Mesenchymal stem cell (in vitro differentiated cells and primary cell): ENCODE data around the gene GNG7.
A peak's percentile ranks its signal among the peaks of the same experiment; 100 is the strongest.

Experiments
- DNase-seq: peaks from one replicate; pipeline ENCODE4 v3.0.0-alpha.2; 2013
- H2AFZ ChIP-seq: one replicate; pipeline ENCODE4 v1.6.1; 2013; ENCODE audit warnings: low read depth, mild to moderate bottlenecking, control low read depth, inconsistent platforms, low read length, moderate library complexity
- H2AK5ac ChIP-seq: 2 replicates; pipeline ENCODE4 v1.6.1; 2013; ENCODE audit warnings: low read length, moderate library complexity, mild to moderate bottlenecking, inconsistent platforms; ENCODE audit not compliant: severe bottlenecking
- H2BK120ac ChIP-seq: one replicate; pipeline ENCODE4 v1.6.1; 2013; ENCODE audit warnings: low read depth, mild to moderate bottlenecking, inconsistent platforms, low read length, moderate library complexity
- H2BK12ac ChIP-seq, 2 experiments: one replicate each; pipeline ENCODE4 v1.6.1; 2013; ENCODE audit warnings: inconsistent platforms in 2 of 2, low read length in 2 of 2, mild to moderate bottlenecking in 2 of 2, moderate library complexity in 2 of 2, control low read depth in 1 of 2
- H2BK15ac ChIP-seq: one replicate; pipeline ENCODE4 v1.6.1; 2013; ENCODE audit warnings: mild to moderate bottlenecking, low read depth, inconsistent platforms; ENCODE audit not compliant: poor library complexity, severe bottlenecking
- H2BK5ac ChIP-seq: 2 replicates; pipeline ENCODE4 v1.6.1; 2013; ENCODE audit warnings: low read depth, mild to moderate bottlenecking, low read length, control low read depth, inconsistent platforms; ENCODE audit not compliant: poor library complexity, severe bottlenecking
- H3K14ac ChIP-seq, 2 experiments: one replicate each; pipeline ENCODE4 v1.6.1; 2013; ENCODE audit warnings: inconsistent platforms in 2 of 2, low read length in 2 of 2, control low read depth in 1 of 2, mild to moderate bottlenecking in 1 of 2, moderate library complexity in 1 of 2
- H3K18ac ChIP-seq, 2 experiments: one replicate each; pipeline ENCODE4 v1.6.1; 2013; ENCODE audit warnings: inconsistent platforms in 2 of 2, low read length in 2 of 2, control low read depth in 1 of 2, low read depth in 1 of 2, mild to moderate bottlenecking in 1 of 2
- H3K23ac ChIP-seq, 2 experiments: one replicate each; pipeline ENCODE4 v1.6.1; 2013; ENCODE audit warnings: inconsistent platforms in 2 of 2, low read length in 2 of 2, mild to moderate bottlenecking in 2 of 2, moderate library complexity in 2 of 2, control low read depth in 1 of 2
- H3K27ac ChIP-seq: 2 replicates; pipeline ENCODE4 v1.5.1; 2013; ENCODE audit warnings: mild to moderate bottlenecking, moderate library complexity, low read length, control low read depth, inconsistent platforms; ENCODE audit not compliant: poor library complexity, severe bottlenecking
- H3K27me3 ChIP-seq, 2 experiments: 2 replicates each; pipeline versions ENCODE4 v1.6.1 to v1.7.0; 2013; ENCODE audit warnings: low read length in 2 of 2, mild to moderate bottlenecking in 2 of 2, moderate library complexity in 2 of 2, control low read depth in 1 of 2, inconsistent platforms in 1 of 2; ENCODE audit not compliant: control insufficient read depth in 1 of 2, insufficient read depth in 1 of 2
- H3K36me3 ChIP-seq, 2 experiments: 2 replicates each; pipeline versions ENCODE4 v1.6.1 to v1.7.0; 2013; ENCODE audit warnings: low read length in 2 of 2, control low read depth in 1 of 2, inconsistent platforms in 1 of 2, low read depth in 1 of 2, mild to moderate bottlenecking in 1 of 2; ENCODE audit not compliant: insufficient read depth in 2 of 2, control insufficient read depth in 1 of 2
- H3K4ac ChIP-seq, 2 experiments: one replicate each; pipeline ENCODE4 v1.6.1; 2013; ENCODE audit warnings: inconsistent platforms in 2 of 2, low read length in 2 of 2, mild to moderate bottlenecking in 2 of 2, moderate library complexity in 2 of 2, control low read depth in 1 of 2, low read depth in 1 of 2
- H3K4me1 ChIP-seq: 2 replicates; pipeline ENCODE4 v1.6.1; 2013; ENCODE audit warnings: low read depth, low read length, control low read depth; ENCODE audit not compliant: control insufficient read depth, insufficient read depth
- H3K4me2 ChIP-seq: 2 replicates; pipeline ENCODE4 v1.6.1; 2013; ENCODE audit warnings: low read length, mild to moderate bottlenecking, inconsistent platforms; ENCODE audit not compliant: poor library complexity, severe bottlenecking
- H3K4me3 ChIP-seq, 2 experiments: 2 replicates each; pipeline versions ENCODE4 v1.5.1 to v1.7.0; 2013; ENCODE audit warnings: low read length in 2 of 2, mild to moderate bottlenecking in 2 of 2, control low read depth in 1 of 2, low read depth in 1 of 2; ENCODE audit not compliant: insufficient read depth in 1 of 2
- H3K79me1 ChIP-seq: replicated peaks from 2 replicates; pipeline ENCODE4 v1.6.1; 2013; ENCODE audit warnings: mild to moderate bottlenecking, control low read depth, low read length, inconsistent platforms; ENCODE audit not compliant: poor library complexity, severe bottlenecking
- H3K9ac ChIP-seq: 2 replicates; pipeline ENCODE4 v1.7.0; 2013; ENCODE audit warnings: mild to moderate bottlenecking, low read length, moderate library complexity
- H3K9me3 ChIP-seq: 2 replicates; pipeline ENCODE4 v1.7.0; 2013; ENCODE audit warnings: mild to moderate bottlenecking, low read length; ENCODE audit not compliant: control insufficient read depth
- H4K8ac ChIP-seq: one replicate; pipeline ENCODE4 v1.6.1; 2013; ENCODE audit warnings: inconsistent platforms, mild to moderate bottlenecking, low read length, moderate library complexity
- H4K91ac ChIP-seq: one replicate; pipeline ENCODE4 v1.6.1; 2013; ENCODE audit warnings: mild to moderate bottlenecking, low read length, inconsistent platforms
- whole genome bisulfite sequencing: methylation state at CpG from one replicate; pipeline ENCODE4 v1.1.7; 2013; ENCODE audit warnings: mixed read lengths; 5-methylcytosine and 5-hydroxymethylcytosine counted together

The GNG7 gene

DNA sequence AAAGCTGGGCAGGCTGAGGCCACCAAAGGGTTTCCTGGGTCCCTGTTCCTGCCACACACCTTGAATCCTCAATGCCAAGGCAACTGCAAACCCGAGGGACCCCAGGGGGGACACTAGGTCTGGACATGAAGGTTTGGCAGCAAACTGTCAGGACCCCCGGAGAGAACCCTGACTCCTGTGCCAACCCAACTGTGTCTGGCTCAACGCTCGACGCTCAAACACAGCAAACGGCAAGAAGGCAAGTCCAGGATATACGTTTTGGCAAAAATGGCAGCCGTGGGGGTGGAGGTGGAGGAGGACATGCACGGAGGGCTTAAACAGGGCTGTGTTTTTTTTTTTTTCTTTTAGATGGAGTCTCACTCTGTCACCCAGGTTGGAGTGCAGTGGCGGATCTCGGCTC, 153.5 kb downstream of the GNG7 start:
- Histone ChIP-seq H3K23ac (no peak overlapping the region), H4K8ac (no peak overlapping the region), H4K91ac (no peak overlapping the region), H3K4me2 (no peak overlapping the region), H2BK15ac (no peak overlapping the region), H3K27me3 (no peaks in the 10 kb centered on the region), H3K9me3 (no peaks in the 10 kb centered on the region), H3K27ac (no peak overlapping the region), H3K14ac (no peak overlapping the region), H3K4ac (no peak overlapping the region), H3K4me1 (peaks cover 34% of the 10 kb centered on the region), H3K9ac (no peak overlapping the region), H2BK120ac (no peak overlapping the region), H3K18ac (no peak overlapping the region), H2AFZ (no peak overlapping the region), H2BK12ac (no peak overlapping the region), H2BK5ac (no peak overlapping the region), H3K4me3 (no peak overlapping the region), H3K36me3 (no peaks in the 10 kb centered on the region), H2AK5ac (peak overlapping the region; percentile 3), H3K79me1 (no peaks in the 10 kb centered on the region)
- DNase-seq = no peak
- WGBS = 99% methylated on average over 11 of the region's 11 CpGs

DNA sequence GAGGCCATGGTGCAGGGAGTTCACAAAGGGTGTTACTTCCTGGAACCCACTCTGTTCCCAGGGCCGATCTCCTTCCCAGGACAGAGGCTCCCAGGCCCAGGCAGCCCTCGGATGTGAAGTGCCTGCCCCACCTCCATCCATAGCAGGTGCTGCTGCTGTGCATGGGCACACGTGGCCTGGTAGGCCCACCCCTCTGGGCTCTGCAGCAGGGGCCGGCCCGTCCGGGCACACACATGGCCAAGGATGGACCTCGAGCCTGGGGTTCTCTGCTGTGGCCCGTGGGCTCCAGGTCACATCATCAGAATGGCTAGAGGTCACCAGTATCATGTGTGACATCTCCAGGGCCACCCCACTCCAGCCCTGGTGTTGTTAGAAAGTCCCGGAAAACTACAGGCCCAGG, 154.8 kb downstream of the GNG7 start:
- Histone ChIP-seq H3K14ac (peak overlapping the region in 1 of 2 experiments; percentile 9), H3K79me1 (no peaks in the 10 kb centered on the region), H3K23ac (peak overlapping the region in 1 of 2 experiments; percentile 57), H3K27me3 (no peaks in the 10 kb centered on the region), H2AK5ac (no peak overlapping the region), H2AFZ (no peak overlapping the region), H3K9ac (no peak overlapping the region), H3K4me1 (peaks cover 39% of the 10 kb centered on the region), H3K36me3 (no peaks in the 10 kb centered on the region), H3K4ac (peak overlapping the region in 1 of 2 experiments; percentile 30), H3K4me3 (no peak overlapping the region), H3K18ac (peak overlapping the region in 1 of 2 experiments; percentile 42), H2BK12ac (peak overlapping the region; percentile 46 to 60), H2BK120ac (no peak overlapping the region), H3K27ac (no peak overlapping the region), H3K4me2 (no peak overlapping the region), H4K91ac (peak overlapping the region; percentile 30), H2BK15ac (no peak overlapping the region), H3K9me3 (no peaks in the 10 kb centered on the region), H4K8ac (no peak overlapping the region), H2BK5ac (no peak overlapping the region)
- 96% methylated on average over 9 of the region's 9 CpGs for WGBS
- no peak for DNase-seq

DNA sequence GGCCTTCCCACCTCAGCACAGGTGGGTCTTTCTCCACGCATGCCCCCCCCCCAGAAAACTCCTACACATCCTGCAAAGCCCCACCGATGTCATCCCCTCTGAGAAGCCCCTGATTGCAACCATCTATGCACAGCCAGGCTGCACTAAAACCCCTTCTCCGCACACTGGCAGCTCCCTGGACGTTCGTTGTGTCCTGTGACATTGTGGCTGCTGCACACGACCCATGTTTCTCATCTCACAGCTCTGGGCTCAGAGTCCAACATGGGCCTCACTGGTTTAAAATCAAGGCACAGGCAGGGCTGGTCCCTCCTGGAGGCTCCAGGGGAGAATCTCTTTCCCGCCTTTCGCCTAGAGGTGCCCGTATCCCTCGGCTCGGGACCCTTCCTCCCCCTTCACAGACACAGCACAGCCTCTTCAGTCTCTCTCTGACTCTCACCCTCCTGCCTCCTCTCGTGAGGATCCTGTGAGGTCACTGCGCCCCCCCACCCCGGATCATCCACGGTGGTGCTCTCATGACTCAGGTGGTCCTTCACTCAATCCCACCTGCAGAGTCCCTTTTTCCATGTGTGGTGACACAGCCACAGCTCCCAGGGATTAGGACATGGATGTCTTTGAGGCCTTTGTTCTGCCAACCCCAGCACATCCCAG, 155.3 kb downstream of the GNG7 start:
- Histone ChIP-seq H3K9ac (no peak overlapping the region), H3K14ac (no peak overlapping the region), H2BK12ac (peak overlapping the region; percentile 2 to 26), H3K79me1 (no peaks in the 10 kb centered on the region), H3K23ac (no peak overlapping the region), H3K4me3 (no peak overlapping the region), H3K4me1 (peaks cover 45% of the 10 kb centered on the region), H2BK5ac (no peak overlapping the region), H2AFZ (no peak overlapping the region), H2BK15ac (peak overlapping the region; percentile 39), H3K36me3 (no peaks in the 10 kb centered on the region), H2BK120ac (peak overlapping the region; percentile 82), H3K18ac (peak overlapping the region; percentile 15 to 52), H3K27me3 (no peaks in the 10 kb centered on the region), H3K4me2 (no peak overlapping the region), H3K9me3 (no peaks in the 10 kb centered on the region), H3K4ac (peak overlapping the region; percentile 9 to 61), H2AK5ac (no peak overlapping the region), H3K27ac (no peak overlapping the region), H4K8ac (peak overlapping the region; percentile 81), H4K91ac (peak overlapping the region; percentile 30)
- DNase-seq = no peak
- WGBS = 88% methylated on average over 15 of the region's 15 CpGs

DNA sequence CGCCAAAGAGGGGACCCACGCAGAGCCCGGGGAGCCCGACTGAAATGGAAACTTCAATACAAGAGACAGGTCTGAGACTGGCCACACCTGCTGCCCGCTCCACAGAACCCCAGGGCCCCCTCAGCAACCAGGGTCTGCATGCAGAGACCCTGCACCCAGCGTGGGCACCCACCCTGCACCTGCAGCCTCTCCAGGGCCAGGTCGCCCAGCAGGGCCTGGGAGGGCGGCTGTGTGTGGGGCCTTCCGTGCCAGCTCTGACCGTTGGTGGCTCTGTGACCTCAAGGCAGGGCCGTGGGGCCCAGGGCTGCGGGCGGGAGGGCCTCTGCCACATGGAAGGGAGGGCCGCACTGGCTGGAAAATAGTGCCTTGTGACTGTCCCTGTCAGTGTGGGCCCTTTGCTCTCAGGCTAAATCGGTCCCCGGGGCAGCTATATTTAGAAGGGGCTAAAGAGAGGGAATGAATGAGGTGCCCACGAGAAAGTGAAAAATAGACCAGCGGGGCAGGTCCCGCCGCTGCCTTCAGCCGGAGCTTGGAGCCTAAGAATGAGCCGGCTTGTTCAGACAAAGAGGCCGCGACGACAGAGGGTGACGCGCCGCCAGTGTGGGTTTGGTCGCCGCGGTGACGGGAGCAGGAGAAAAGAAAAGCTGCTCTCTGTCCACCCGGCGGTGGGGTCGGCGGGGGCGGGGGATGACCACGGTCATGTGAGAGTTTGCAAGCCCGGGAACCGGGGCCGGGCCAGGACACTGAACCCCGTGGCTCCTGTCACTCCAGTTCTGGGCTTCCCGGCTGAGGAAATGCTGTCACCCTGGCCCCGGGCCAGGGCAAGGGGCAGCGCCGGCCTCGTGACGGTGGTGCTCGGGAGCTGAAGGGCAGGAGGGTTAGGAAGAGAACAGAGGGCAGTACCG, 156.1 kb downstream of the GNG7 start:
- Histone ChIP-seq H2BK5ac (no peak overlapping the region), H4K91ac (peak overlapping the region; percentile 30), H3K36me3 (no peaks in the 10 kb centered on the region), H3K79me1 (no peaks in the 10 kb centered on the region), H2BK120ac (peak overlapping the region; percentile 89), H3K4me1 (peaks cover 50% of the 10 kb centered on the region), H3K4ac (peak overlapping the region; percentile 34 to 61), H2AK5ac (no peak overlapping the region), H2AFZ (no peak overlapping the region), H3K4me2 (no peak overlapping the region), H3K9ac (no peak overlapping the region), H3K27ac (no peak overlapping the region), H3K14ac (no peak overlapping the region), H2BK12ac (peak overlapping the region; percentile 22 to 81), H3K23ac (no peak overlapping the region), H3K18ac (peak overlapping the region; percentile 15 to 62), H2BK15ac (peak overlapping the region; percentile 56), H3K27me3 (no peaks in the 10 kb centered on the region), H3K4me3 (no peak overlapping the region), H4K8ac (peak overlapping the region; percentile 88), H3K9me3 (no peaks in the 10 kb centered on the region)
- 51% methylated on average over 44 of the region's 50 CpGs for WGBS
- peak; percentile 86 for DNase-seq
